Measurements from ENCODE around the gene SLC52A3. TPM values are rescaled to one million over a fixed set of nuclear protein-coding genes. Genes with fewer than 3 reads are reported as not detected.
"Not testable (repeated sequence)": the region's sequence is repeated elsewhere in the genome, so short reads cannot be mapped to it uniquely, and the experiment has no call there.

SLC52A3 gene
- total and polyA plus RNA-seq, 12 donors = 1.5 to 5.7 (median 2.7) TPM

DNA sequence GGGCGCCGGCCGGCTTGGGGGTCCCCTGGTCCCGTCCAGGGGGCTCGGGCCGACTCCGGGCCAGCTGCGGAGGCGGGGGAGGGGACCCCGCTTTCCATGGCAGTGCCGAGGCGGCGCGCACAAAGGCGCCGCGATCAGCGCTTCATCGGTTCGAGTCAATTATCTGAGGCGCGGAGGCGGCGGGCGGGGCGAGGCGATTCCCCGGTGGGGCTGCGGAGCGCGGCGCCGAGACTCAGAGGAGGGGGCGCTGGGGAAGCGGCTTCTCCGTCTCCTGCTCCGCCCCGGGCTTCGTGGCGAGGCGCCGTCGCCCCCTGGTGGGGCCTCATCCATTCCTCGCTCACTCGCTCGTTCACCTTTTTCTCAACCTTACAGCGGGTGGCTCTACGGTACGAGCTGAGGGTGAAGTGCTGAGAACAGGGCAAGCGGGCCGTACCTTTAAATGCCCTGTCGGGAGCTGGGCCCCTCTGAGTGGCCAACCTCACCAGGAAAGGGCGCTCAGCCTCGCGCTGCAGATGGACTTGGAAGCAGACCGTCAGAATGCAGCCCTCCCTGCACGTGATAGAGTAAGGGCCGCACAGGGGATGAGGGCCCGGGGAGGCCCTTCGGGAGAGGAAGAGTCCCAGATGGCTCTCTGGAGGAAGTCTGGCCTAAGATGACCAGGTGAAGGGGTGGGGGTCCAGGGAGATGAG, 39.9 kb downstream of the SLC52A3 start:
- 1 to 2% methylated on average over 54 to 60 of the region's 60 CpGs for WGBS, 2 donors
- ATAC-seq (peak; percentile 75 to 88 (median 84)), DNase-seq (peak; percentile 50 to 66)
- intact Hi-C loops (cut with DNase I) = loop anchor here in 9 of 10 donors (1.0 to 10.0 kb wide), 9 partner anchors 54 to 374 kb away; partner anchors contain the start of genes SRXN1 (in 4 of the 9) and SCRT2 (in 1 of the 9)
- Histone ChIP-seq H3K27ac (peak overlapping the region in 1 of 10 donors; percentile 36), H3K9me3 (no peaks in the 10 kb centered on the region), H3K36me3 (no peaks in the 10 kb centered on the region), H3K27me3 (peaks cover 0 to 63% (median 35%) of the 10 kb centered on the region in 7 donors), H3K4me3 (peak overlapping the region; percentile 38 to 70 (median 58)), H3K4me1 (peaks cover 0 to 16% (median 8%) of the 10 kb centered on the region in 9 donors)
- TF ChIP-seq, protein P1, sequence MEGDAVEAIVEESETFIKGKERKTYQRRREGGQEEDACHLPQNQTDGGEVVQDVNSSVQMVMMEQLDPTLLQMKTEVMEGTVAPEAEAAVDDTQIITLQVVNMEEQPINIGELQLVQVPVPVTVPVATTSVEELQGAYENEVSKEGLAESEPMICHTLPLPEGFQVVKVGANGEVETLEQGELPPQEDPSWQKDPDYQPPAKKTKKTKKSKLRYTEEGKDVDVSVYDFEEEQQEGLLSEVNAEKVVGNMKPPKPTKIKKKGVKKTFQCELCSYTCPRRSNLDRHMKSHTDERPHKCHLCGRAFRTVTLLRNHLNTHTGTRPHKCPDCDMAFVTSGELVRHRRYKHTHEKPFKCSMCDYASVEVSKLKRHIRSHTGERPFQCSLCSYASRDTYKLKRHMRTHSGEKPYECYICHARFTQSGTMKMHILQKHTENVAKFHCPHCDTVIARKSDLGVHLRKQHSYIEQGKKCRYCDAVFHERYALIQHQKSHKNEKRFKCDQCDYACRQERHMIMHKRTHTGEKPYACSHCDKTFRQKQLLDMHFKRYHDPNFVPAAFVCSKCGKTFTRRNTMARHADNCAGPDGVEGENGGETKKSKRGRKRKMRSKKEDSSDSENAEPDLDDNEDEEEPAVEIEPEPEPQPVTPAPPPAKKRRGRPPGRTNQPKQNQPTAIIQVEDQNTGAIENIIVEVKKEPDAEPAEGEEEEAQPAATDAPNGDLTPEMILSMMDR (IDR thresholded peaks at IDR 0.05) = peak; percentile 43 to 78 (median 71)

DNA sequence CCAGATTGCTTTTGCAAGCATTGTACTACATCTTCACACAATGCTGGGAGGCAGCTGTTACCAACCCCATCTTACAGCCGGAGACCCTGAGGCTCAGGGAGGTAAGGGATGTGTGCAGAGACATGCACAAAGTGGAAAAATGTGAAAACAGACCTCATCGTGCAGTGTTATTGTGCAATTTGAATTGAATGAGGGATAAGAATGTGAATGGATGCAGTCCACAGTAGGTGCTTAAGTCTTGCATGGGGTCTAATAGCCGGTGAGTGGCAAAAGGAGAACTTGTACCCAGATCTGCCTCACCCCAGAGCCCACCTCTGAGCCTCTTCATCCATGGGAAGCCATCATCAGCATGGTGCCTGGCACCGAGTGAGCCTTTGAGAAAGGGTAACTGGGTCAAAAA, 42.1 kb downstream of the SLC52A3 start:
- no peak for DNase-seq
- no peak overlapping the region for H3K27ac ChIP-seq
- peaks cover 0 to 6% (median 0%) of the 10 kb centered on the region in 11 donors for H3K9me3 ChIP-seq
- TF ChIP-seq, protein P1 (IDR thresholded peaks at IDR 0.05) = no peak
- no peaks in the 10 kb centered on the region for H3K36me3 ChIP-seq
- no peak for ATAC-seq
- 74 to 76% methylated on average over 4 of the region's 4 CpGs for WGBS, 2 donors
- H3K27me3 ChIP-seq = peaks cover 0 to 58% (median 44%) of the 10 kb centered on the region in 7 donors
- peaks cover 0 to 16% (median 8%) of the 10 kb centered on the region in 9 donors for H3K4me1 ChIP-seq
- intact Hi-C loops (cut with DNase I) = loop anchor here in 8 of 10 donors (2.0 to 10.0 kb wide), 7 partner anchors 51 to 371 kb away; partner anchors contain the start of genes SRXN1 (in 4 of the 8) and SCRT2 (in 1 of the 8)
- no peak overlapping the region for H3K4me3 ChIP-seq

DNA sequence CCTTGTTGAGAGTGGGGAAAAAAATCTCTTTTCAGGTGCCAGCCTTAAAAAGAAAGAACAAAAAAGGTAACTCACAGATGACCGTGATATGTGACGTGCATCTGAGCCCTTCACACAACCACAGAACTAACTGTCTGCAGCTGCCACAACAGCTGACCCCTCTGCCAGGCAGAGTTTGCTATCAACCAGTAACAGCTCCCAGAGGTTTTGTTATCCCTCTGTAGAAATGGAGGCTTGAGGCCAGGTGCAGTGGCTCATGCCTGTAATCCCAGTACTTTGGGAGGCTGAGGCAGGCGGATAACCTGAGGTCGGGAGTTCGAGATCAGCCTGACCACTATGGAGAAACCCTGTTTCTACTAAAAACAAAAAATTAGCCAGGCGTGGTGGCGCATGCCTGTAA, 42.8 kb downstream of the SLC52A3 start:
- intact Hi-C loops (cut with DNase I) = loop anchor here in 8 of 10 donors (5.0 to 10.0 kb wide), 6 partner anchors 51 to 371 kb away; partner anchors contain the start of genes SRXN1 (in 3 of the 8) and SCRT2 (in 1 of the 8)
- Histone ChIP-seq H3K4me3 (no peak overlapping the region), H3K36me3 (no peaks in the 10 kb centered on the region), H3K27ac (no peak overlapping the region), H3K27me3 (peaks cover 0 to 54% (median 44%) of the 10 kb centered on the region in 7 donors), H3K4me1 (peaks cover 0 to 16% (median 8%) of the 10 kb centered on the region in 9 donors), H3K9me3 (peaks cover 0 to 6% (median 0%) of the 10 kb centered on the region in 11 donors)
- TF ChIP-seq, protein P1 (IDR thresholded peaks at IDR 0.05) = no peak
- ATAC-seq (no peak), DNase-seq (no peak)
- 93 to 94% methylated on average over 7 of the region's 7 CpGs for WGBS, 2 donors

DNA sequence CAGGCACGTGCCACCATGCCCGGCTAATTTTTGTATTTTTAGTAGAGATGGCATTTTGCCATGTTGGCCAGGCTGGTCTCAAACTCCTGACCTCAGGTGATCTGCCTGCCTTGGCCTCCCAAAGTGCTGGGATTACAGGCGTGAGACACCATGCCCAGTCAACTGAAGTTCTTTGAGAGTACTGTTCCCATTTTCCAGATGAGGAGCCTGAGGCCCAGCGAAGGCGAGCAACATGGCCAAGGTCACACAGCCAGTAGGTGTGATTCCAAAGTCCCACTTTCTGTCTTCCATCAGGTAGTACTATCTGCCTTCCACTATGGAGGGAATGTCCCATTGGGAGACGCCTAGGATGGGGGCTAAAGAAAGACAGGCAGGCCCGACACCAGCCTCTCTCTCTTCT, 43.5 kb downstream of the SLC52A3 start:
- intact Hi-C loops (cut with DNase I) = loop anchor here in 8 of 10 donors (5.0 to 10.0 kb wide), 6 partner anchors 50 to 370 kb away; partner anchors contain the start of genes SRXN1 (in 3 of the 8) and SCRT2 (in 1 of the 8)
- H3K36me3 ChIP-seq, H3K9me3 ChIP-seq, DNase-seq, ATAC-seq, H3K27ac ChIP-seq, H3K4me3 ChIP-seq: not testable (repeated sequence)
- H3K27me3 ChIP-seq = peaks cover 0 to 51% (median 42%) of the 10 kb centered on the region in 7 donors
- 85% methylated on average over 7 of the region's 7 CpGs for WGBS, 2 donors
- peaks cover 0 to 16% (median 8%) of the 10 kb centered on the region in 9 donors for H3K4me1 ChIP-seq

Measured in heart right ventricle (tissue), 16 donors.